Measurements from ENCODE around the gene FHAD1.

GRCh38 chr1:15357612-15358207 is 110.7 kb downstream of the FHAD1 start:
- TF ChIP-seq POLR2AphosphoS5 (IDR thresholded peaks at IDR 0.05; ENCODE audit: low read depth, low read length) (no peak), REST (IDR thresholded peaks at IDR 0.05; ENCODE audit: insufficient read depth in 1 of 2, low read depth in 2 of 2, low read length in 2 of 2) (no peak), TAF1 (IDR thresholded peaks at IDR 0.05; ENCODE audit: borderline replicate concordance, insufficient read depth, low read length) (no peak), SIN3A (IDR thresholded peaks at IDR 0.05; ENCODE audit: borderline replicate concordance, insufficient read depth, low read length) (no peak), FOXP2 (optimal IDR thresholded peaks at IDR 0.05; ENCODE audit: borderline replicate concordance, extremely low read depth, extremely low read length, insufficient read depth) (no peak)
